ENCODE measurements around the gene ATP2B1.
"Not testable (repeated sequence)": the region's sequence is repeated elsewhere in the genome, so short reads cannot be mapped to it uniquely, and the experiment has no call there.

ATP2B1 gene

DNA sequence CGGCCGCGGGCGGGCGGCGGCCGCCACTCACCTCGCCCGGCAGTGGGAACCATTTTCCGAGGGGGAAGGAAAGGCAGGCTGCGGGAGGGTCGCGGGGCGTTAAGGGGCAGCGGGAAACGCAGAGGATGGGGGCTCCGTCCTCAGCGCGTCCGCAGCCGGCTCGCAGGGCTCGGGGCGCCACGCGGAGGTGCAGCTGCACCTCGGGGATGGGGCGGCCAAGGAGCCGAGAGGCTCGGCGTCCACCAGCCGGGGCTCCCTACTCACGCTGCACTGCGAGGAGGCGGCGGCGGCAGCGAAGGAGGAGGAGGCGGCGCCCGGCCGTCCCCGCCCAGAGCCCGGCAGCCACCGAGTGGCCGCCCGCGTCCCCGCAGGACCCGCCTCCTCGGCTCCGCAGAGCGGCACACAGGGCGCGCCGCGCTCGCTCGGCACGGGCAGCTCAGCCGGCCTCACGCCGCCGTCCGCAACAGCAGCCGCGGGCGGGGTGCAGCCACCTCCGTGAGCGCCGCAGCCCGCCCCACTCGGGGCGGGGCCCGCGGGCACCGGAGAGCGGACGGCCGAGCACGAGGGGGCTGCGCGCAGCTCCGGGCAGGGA, at the start of gene ATP2B1:
ATP2B1 (minus strand) TSS at position 274 of the 592 bp plus-strand sequence. CDS start 52,952 bp downstream, outside the sequence.
- DNase-seq: peak in 54 of 58 donors; percentile 35 to 90 (median 81)

DNA sequence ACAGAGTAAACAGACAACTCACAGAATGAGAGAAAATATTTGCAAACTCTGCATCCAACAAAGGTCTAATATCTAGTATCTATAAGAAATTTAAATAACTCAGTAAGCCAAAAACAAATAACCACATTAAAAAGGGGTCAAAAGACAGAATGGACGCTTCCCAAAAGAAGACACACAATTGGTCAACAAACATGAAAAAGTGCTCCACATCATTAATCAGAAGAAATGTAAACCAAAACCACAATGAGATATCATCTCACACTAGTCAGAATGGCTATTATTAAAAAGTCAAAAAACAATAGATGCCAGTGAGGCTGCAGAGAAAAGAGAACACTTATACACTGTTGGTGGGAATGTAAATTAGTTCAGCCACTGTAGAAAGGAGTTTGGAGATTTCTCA, 49.3 kb upstream of the ATP2B1 start:
- not testable (repeated sequence) for DNase-seq

DNA sequence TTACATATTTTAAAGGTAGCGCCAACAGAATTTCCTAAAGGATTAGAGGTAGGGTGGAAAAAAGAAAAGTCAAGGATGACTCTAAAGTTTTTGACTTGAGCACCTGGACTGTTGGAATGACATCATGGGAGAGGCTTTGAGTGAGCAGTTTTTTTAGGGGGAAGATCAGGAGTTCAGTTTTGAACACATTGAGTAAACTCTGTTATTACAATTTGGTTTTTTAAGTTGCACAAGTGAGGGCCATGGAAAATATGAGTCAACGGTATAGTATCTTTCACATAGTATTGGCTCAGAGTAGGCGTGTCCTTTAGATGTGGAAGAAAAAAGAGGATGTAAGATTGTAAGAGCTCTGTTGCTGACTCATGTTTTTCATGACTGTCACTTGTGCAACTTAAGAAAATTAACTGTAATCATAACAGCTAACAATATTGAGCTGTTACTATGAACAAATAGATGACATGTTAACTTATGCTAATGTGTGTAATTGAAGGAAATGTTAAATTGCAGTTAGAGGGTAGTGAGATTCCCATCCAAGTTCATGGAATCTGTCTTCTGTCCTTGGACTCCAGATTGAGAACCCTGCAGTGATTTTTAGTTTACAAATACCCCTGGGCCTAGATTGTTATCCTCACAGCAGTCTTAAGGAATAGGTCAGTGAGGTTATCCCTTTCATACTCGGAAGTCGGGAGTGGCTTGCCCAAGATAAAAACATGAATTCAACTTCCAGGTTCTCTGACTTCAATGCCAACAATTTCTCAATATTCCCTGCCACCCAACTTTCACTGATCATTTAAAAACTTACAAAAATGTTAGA, 48.2 kb upstream of the ATP2B1 start:
- DNase-seq: no peak

GRCh38 chr12:89756194-89756584, 47.6 kb upstream of the ATP2B1 start:
- DNase-seq: no peak

DNA sequence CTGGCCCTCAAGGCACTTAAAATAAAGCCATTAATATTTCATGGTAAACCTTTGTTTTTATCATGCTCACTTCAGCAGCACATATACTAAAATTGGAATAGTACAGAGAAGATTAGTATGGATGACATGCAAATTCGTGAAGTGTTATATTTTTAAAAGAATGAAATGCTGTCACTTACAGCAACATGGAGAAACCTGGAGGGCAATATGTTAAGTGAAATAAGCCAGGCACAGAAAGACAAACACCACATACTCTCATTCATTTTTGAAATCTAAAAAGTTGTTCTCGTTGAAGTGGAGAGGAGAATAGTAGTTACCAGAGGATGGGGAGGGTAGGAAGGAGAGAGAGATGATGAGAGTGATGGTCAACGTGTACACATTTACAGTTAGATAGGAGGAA, 45.4 kb upstream of the ATP2B1 start:
- no peak for DNase-seq

GRCh38 chr12:89752341-89752740, 43.7 kb upstream of the ATP2B1 start:
- DNase-seq: peak in 10 of 58 donors; percentile 1 to 31 (median 8)

DNA sequence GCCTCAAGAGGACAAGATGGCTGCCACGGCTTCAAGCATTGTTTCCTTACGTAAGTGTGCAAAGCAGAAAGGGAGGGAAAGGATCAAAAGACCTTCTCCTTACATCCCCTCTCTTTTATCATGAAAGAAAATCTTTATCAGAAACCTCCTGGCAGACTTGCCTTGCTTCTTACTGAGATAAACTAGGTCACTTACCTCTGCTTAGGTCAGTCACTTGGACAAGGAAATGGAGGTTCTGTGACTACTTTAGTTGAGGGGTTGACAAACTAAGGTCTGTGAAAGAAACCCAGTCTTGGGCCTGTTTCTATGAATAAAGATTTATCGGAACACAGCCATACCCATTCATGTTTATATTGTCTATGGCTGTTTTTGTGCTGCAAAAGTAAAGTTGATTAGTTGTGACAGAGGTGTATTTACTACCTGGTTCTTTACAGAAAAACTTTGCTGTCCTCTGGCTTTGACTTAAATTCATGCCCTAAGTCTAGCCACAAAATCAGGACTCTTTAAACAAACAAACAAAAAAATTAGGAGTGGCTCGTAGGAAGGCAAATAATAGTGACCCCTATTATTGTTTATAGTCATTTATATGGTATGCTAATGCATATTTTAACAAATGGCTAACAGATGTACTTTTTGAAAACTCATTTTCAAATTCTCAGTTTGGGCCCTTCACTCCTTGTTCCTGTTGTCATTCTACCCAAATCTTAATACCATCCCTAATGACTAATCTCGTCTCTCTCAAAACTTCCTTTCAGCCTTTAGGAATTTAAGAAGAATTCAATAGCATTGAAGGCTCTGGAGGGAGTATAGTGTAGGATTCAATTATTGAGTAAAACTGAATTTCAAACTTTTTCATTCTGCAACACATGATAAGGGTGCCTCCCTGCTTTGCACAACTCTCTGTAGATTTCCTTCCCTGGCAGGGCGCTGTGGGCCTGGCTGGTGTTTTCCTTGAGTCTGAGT, 42.0 kb upstream of the ATP2B1 start:
- DNase-seq: no peak

GRCh38 chr12:89748791-89749190, 40.2 kb upstream of the ATP2B1 start:
- DNase-seq: no peak

- no peak for DNase-seq
Observed at GRCh38 chr12:89745286-89745685, 36.6 kb upstream of the ATP2B1 start.

DNA sequence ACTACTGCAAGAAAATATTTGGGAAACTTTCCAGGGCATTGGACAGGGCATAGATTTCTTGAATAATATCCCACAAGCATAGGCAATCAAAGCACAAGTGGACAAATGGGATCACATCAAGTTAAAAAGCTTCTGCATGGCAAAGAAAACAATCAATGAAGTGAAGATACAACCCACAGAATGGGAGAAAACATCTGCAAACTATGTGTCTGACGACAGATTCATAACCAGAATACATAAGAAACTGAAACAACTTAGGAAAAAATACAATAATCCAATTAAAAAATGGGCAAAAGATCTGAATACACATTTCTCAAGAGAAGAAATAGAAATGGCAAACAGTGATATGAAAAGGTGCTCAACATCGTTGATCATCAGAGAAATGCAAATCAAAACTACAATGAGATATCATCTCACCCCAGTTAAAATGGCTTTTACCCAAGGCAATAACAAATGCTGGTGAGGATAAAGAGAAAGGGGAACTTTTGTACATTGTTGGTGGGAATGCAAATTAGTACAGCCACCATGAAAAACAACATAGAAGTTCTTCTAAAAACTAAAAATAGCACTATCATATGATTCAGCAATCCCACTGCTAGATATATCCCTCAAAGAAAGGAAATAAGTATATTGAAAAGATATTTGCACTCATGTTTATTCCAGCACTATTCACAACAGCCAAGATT, 33.8 kb upstream of the ATP2B1 start:
- no peak for DNase-seq

DNA sequence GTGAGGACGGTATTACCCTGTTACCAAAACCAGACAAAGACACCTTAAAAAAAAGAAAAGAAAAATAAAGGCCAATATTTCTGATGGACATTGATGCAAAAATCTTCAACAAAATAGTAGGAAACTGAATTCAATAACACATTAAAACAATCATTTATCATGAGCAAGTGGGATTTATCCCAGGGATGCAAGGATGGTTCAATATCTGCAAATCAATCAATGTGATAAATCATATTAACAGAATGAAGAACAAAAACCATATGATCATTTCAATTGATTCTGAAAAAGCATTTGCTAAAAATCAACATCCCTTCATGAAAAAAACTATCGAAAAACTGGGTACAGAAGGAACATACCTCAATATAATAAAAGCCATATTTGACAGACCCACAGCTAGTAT, 32.3 kb upstream of the ATP2B1 start:
- DNase-seq: no peak

- DNase-seq: no peak
Observed at GRCh38 chr12:89736995-89737394, 28.4 kb upstream of the ATP2B1 start.

- no peak for DNase-seq
Observed at GRCh38 chr12:89733579-89734201, 25.1 kb upstream of the ATP2B1 start.

DNA sequence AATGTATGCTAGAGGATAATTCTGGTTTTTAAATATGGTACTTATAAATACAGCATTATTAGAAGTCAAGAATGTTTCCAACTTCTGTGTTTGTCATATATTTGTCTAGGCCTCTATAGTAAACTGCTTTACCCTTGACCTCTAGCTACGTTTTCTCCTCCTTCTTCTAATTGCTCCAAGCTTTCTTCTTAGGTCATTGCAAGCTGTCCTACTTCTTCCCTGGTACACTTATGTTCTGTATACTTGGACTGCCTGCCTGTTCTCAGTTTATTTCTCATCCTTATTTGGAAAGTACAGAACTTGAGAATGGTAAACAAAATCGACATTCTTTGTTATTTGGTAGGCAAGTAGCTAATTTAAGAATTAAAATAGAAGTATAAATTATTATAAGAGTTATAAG, 23.9 kb upstream of the ATP2B1 start:
- DNase-seq: no peak

- DNase-seq: no peak
Observed at GRCh38 chr12:89731614-89732013, 23.0 kb upstream of the ATP2B1 start.

- no peak for DNase-seq
Observed at GRCh38 chr12:89731089-89731488, 22.5 kb upstream of the ATP2B1 start.

DNA sequence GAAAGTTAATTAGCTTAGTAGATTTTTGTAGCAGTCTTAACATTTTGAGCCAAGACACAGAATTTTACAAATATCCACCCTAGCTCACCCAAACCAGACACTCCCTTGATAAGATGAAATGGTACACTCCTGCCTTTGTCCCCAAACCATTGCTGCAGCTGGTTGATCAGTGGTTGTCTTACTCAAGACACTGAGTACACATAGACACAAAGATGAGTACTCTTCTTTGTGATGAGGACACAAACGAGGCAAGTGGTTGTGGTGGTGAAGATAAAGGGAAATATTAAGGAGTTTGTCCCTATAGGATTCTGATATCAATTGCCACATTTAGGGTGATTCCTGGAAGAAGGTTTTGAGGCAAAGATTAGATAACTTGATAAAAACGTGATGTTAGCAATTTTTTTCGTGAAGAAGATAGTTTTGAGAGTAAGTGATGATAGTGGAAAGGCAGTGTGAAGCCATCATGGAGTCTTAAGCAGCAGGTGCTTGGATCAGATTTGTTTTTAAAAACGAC, 21.4 kb upstream of the ATP2B1 start:
- no peak for DNase-seq

DNA sequence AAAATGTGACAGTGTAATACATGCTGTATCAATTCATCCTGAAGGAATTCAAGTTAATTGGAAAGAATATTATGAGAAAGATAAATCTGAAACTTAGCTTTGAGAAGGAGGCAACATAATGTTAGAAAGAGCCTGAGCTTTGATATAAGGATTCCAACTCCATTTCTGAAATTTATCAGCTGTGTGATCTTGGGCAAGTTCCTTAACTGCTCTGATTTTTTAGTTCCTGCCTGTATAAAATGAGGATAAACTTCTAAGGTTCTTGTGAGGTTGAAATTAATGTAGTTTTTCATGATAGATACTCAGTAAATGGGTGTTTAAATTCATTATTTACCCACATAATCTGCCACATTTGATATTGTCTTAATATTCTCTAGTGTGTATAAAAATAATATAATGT, 14.6 kb upstream of the ATP2B1 start:
- no peak for DNase-seq

GRCh38 chr12:89721291-89721987, 12.8 kb upstream of the ATP2B1 start:
- peak in 1 of 58 donors; percentile 3 for DNase-seq
